Activated T-helper 9 cell treated with anti-CD3 and anti-CD28 coated beads, Interleukin-2, amount 50 U/mL, for 16 hours (primary cell): ENCODE data around the gene LMF1.
A peak's percentile ranks its signal among the peaks of the same experiment; 100 is the strongest.
"Not testable (repeated sequence)": the region's sequence is repeated elsewhere in the genome, so short reads cannot be mapped to it uniquely, and the experiment has no call there.

Source experiments
- DNase-seq: peaks from one replicate; pipeline ENCODE4 v3.0.0-alpha.2; 2020; ENCODE audit warnings: low read depth

LMF1 gene

DNA sequence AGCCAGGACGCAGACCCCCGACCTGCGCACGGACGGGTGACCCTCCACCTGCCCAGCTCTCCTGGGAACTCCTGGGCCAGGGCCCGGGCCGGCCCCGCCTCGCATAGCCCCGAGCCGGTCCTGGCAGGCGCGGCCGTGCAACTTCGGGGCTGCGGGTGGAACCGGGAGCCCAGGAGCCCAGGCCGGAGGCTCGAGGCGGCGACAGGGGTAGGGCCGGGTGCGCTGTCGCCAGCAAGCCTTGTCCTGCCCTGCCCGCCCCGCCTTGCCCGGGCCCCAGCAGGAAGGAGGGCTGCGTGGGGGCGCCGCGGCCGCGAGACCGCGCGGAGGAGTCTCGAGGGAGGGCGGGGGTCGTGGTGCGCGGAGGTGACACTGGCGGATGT, 408 bp downstream of the LMF1 start:
- DNase-seq: no peak

DNA sequence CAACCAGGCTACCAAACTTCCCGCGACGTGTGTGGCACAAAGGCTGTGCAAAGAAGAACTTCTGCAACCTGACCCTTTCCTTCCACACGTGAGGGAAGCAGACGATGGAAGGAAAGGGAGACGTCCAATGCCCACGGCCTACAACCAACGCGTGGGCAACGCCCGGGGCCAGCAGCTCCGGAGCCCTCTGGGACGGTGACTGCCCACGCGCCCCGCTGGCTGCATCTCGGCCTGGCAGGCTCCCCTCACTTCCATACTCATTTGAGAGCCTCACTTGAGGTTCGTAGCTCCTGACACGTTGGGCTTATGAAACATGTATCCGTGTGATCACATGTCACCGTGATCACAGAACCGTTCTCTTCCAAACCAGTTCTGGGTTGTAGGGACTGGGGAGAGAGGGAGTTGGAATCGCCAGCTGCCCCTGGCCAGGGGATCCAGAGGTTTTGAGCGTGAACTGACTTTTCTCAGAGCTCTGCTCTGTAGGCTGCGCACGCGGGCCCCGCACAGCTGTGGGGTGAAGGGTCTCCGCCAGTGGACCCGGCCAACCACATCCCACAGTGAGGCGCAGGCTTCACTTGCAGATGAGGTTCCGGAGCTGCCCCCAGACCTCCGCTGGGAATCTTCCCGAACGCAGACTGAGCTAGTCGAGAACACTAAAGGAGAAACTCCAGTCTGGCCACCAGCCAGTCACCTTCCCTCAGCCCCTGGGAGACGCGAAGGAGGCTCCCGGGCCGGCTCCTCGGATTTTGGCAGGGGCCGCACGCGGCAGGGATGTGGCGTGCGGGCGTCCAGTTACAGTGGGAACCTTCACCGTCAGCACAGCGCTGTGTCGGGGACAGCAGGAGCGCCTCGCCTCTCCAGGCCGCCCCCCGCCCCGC, 1.0 kb downstream of the LMF1 start:
- no peak for DNase-seq

DNA sequence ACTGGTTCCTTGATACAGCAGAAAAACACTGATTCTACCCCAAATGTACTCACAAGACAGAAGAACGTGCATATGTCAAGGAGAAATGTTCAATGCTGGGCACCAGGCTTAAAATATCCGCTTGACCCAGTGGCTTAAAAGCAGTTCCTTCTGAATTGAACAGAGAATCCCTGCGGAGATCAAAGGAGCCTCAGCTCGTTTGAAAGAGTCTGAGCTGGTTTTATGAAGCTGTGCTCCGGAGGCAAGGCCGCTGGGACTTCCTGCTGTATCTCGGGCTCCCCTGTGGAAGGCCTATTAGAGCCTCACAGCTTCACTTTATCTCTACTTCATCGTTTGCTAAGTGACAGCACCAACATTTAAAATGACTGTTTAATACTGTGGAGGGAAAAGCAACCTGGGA, 2.2 kb downstream of the LMF1 start:
- DNase-seq: no peak

DNA sequence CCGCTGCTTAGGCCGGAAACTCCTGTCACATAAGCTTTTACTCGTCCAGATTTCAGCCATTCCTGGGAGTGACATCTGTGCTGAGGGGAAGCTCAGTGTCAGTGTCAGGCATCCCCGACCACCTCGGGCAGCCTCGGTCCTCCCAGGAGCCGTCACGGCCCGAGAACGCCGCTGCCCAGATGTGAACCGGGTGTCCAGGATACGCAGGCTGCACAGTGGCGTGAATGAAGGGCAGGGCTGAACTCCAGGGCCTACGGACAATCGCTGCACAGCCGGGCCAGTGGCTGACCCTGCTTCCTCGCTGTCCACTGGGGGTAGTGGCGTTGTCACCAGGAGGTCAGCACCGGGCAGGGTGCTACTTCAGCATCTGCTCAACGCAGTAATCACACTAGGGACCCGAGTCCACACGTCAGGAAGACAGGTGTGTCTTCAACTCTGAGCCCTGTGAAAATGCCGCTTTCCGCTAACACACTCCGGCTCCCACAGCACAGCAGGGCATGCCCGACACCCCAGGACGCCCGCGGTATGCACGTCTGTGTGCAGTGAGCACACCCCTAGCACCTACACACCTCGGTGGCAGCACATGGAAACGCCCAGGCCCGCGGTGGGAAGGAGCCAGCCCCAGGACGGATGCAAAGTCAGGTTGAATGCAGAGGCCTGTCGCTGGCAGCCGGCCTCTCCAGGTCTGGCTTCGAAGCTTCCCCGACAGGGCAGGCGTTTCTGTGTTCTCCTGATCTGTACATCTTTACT, 3.1 kb downstream of the LMF1 start:
- no peak for DNase-seq

DNA sequence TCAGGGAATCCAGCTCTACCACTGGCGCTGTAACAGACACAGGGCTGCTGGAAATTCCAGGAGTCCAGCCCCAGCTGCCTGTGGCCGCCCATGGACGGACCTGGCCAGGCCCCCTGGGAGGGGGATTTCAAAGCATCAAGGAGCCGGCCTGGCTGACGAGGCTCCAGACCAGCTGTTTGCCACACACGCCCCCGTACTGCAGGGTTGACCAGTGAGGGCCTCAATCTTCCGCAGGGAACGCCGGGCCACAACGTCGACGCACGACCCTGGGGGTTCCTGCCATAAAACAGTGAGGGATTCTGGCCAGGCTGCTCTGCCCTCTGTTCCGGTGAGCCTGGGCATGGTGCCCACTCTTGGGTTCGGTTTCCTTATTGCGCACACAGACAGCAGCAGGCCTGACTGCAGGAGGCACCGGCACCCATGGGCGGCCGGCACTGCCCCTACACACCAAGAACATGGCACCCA, 3.7 kb downstream of the LMF1 start:
- DNase-seq: no peak

DNA sequence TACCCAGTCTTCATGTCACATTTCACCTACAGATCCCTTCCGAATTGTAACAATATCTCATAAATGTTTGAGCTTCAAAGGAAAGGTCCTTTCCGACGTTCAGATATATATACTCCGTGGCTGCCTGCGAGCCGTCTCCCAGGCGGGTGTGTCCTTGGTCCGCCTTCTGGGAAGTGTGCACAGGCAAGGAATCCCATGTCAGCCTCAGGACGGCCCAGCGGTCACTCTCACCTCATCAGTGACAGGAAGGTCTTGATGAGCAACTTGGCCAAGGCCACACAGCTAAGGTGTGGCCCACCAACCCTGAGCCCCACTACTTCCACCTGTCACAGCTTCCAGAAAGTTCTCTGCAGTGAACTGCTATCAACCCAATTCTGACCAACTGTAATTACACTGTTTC, 4.3 kb downstream of the LMF1 start:
- DNase-seq: no peak

DNA sequence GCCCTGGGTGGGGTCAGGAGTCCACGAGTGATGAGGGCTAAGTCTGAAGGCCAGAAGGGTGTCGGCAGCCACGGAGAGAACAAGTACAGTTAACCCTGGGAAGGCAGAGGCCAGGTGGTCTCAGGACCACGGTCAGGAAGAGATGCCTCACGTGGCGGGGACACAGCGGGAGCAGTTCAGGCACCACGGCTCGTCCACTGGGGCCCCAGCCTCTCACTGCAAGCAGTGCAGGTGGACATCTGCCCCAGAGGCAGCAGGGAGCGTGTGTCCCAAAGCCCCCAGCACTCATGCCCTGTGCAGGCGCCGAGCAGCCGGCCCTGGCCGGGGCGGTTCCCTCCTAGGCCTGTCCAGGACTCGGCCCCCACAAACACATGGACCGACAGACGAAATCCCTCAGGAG, 4.7 kb downstream of the LMF1 start:
- no peak for DNase-seq

DNA sequence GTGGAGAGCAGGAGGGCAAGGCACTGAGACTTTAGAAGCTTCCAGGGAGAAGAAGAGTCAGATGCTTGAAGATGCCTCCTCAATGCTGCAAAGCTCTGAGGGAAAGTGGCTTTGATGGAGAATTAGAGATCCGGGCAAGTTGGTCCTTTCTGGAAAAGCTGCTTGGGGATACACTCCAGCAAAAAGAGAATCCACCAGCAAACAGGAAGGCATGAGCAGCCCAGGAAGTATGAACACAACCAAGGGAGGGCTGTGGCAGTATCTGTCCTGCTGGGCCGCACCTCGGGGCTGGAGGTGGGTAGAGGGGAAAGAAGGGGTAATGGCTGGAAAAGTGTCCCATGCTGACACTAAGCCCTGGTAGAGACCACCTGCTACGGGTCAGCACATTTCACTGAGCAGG, 5.3 kb downstream of the LMF1 start:
- no peak for DNase-seq

DNA sequence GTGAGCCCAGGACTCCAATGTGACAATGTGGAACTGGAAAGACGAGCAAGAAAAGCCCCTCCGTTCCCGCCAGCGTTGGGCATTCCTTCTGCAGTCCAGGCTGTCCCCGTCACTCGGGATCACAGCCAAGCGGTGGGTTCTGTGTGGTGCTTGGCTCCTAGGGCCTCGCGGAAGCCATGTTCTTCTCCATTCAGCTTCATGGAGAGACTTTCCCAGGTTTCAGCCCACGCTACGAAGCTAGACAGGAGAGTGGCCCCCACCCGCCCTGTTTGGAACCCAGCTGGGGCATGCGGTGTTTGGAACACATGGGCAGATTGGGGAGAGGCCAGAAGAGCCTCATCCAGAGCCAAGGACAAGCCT, 5.8 kb downstream of the LMF1 start:
- no peak for DNase-seq

DNA sequence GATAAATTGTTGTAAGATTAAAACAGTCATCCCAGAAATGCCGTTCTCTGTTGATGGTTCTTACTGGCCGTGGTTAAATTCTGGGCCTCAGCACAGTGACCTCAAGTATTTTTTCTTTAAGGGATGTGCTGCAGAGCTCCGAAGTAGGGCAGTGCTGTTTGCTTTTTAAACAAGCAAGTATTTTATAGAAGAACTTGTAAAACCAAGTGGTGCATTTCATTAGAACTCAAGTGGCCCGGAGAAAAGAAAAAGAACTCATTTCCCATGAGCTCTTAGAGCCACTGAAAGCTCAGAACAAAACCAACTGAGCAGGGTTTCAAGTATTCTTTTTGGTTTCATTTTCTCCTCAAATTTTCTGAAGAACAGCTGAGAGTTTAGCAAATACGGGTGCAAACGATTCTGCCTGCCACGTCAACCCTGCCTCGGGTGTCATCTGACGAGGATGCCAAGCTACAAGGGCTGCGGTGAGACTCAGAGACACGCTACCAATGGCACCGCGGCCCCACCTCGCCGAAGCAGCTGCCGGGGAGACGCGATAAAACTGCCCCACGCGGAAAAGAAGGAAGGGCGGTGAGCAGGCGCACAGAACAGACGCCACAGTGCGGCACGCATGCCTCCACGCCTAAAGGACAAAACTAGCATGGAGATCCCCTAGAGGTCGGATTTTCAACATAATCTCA, 6.3 kb downstream of the LMF1 start:
- peak; percentile 75 for DNase-seq

DNA sequence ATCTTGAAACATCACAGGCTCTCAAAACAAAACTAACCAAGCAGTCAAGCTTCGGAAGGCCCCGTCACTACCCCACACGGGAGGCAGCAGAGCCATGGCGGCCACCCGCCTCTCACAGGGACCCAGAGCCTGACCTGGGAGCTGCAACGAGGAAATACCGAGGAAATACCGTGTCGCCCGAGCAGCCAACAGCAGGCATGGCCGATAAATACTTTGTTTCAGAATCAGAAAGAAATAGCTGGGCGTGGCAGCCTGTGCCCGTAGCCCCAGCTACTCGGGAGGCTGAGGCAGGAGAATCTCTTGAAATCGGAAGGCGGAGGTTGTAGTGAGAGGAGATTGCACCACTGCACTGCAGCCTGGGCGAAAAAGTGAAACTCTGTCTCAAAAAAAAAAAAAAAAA, 6.9 kb downstream of the LMF1 start:
- no peak for DNase-seq

DNA sequence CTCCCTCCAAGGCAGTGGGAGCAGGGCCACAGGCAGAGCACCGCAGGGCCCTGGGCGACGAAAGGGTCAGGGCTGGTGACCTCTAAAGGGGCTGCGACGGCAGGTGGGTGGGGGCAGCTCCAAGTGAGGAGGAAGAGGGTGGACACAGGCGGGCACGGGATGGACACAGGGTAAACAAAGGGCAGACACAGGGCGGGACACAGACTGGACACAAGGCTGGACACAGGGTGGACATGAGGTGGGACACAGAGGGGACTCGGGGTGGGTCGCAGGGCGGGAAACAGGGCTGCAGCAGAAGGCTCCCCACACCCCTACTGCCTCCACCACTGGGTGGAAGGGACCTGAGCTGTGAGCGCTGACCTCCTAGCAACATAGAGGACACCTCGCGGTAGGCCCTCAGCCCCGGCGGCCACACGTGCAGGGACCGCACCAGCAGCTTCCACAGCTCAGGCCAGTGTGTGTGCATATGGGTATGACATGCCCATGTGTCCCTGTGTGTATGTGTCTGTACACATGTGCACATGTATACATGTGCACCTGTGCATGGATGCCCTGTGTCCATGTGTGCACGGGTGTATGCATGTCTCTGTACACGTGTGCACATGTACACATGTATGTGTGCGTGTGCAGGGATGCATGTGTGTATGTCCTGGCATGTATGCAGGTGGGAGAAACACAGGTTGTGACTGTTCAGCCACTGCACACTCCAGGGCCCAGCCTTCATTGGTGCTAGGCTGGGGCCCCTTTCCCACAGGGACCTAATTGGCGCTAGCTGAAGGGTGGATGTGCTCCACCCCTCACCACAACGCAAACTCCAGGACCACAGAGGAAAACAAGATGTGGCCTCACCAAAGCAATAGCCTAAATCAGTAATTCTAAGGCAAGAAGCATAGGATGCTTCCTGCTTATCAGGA, 7.6 kb downstream of the LMF1 start:
- DNase-seq: no peak

DNA sequence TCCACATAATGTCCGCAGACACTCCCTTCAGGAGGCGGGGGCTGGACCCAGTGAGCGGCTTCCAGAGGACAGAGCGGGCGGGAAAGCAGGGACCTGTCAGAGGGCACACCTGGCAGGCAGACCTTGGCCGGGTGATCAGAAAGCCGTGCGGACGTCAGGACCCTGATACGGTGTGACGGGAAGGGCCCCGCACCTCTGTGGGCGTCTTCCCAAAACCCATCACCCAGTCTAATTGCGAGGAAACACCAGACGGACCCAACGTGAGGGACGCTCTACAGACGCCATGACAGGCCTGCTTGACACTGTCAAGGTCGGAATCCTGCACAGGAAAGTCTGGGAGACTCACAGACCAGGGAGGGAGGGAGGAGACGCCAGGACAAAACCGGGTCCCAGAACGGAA, 8.4 kb downstream of the LMF1 start:
- DNase-seq: no peak

DNA sequence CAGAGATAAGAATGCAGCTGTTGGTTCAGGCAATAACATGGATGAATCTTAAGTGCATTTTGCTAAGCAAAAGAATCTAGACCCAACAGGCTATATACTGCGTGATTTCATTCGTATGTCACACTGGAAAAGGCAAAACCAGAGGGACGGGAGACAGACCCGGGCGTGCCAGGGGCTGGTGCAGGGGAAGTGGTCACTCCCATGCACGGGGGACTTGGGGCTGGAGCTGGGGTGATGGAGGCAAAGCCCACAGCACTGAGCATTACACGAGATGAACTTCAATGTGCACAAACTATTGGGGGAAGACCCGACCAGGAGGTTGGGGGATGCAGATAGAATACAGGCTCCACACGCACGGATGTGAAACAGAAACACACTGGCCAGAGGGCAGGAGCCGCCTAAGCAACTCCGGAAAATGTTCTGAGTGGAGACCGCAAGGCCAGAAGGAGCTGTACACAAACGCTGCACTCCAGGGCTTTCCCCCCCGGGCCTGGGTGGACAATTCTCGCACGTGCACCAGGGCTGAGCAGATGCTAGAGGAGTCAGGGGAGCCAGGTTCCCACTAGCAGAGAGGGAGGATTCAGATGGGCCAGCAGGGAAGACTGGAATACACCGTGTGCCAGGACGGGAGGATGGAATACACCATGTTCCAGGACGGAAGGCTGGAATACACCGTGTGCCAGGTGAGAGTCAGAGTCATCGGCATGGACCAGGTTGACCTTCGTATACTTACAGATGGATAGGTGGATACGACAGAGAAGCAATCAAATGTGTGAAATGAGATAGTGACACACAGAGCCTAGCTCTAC, 11.3 kb downstream of the LMF1 start:
- DNase-seq: no peak

DNA sequence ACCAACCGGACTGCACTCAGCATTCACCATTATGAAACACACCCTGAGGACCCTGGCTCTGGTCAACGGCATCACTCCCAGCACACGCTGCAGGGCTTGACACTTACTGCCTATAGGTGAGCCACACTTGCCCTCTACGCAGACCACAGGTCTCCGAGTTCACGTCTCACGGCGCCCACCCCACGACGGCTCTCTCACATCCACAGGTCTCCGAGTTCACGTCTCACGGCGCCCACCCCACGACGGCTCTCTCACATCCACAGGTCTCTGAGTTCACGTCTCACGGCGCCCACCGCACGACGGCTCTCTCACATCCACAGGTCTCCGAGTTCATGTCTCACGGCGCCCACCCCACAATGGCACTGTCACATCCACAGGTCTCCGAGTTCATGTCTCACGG, 15.0 kb downstream of the LMF1 start:
- DNase-seq: not testable (repeated sequence)

DNA sequence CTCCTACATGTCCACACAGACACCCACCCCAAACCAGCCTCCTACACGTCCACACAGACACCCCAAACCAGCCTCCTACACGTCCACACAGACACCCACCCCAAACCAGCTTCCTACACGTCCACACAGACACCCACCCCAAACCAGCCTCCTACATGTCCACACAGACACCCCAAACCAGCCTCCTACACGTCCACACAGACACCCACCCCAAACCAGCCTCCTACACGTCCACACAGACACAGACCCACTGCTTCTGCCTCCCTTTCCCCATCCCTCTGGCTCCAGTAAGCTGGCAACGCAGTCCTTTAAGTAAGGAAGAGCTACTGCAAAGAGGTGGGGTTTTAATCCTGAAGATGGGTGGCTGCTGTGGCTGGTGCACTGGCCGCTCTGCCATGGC, 17.0 kb downstream of the LMF1 start:
- DNase-seq: not testable (repeated sequence)

DNA sequence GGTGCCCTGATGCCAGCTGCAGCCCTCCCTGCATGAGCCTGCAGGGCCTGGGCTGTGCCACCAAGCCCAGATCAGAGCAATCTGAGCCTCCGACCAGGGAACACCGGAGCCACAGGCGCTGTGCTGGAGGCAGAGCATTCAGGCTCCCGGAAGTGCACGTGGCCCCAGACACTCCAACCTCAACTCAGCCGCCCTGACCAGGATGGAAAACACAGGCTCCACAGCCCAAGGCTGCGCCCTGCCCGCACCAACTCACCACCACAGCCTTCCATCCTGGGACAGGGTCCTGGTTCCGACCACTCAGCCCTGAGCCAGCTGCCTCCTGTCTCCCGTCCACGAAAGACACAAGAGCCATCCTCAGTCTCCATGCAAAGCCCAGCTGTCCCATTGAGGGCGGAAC, 18.5 kb downstream of the LMF1 start:
- no peak for DNase-seq

DNA sequence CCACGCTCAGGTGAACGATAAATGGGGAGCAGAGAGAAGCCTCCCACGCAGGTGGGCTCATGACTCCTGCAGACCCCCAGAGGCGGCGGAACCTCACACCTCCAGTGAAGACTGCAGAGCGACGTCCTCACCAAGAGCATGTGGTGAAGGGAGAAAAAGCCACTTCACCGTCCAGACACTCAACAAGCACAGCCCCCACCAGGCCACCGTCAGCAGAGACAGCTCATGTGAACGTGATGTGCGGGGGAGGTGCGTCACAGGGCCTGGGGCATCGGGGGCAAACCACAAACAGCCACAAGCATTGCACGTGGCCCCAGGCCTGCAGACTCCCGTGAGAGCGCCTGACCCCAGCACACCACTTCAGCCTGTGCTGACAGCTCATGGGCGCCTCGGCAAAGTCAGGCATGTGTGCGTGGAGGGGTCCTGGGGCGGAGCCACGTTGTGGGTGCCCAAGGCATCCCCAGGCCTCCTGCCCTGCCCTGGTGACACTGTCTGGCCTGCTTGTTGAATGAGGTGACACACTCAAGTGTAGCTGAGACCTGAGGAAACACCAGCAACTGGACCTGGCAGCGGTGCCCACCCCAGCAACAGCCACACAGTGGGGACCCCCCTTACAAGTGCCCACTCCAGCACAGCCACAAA, 19.0 kb downstream of the LMF1 start:
- DNase-seq: no peak

DNA sequence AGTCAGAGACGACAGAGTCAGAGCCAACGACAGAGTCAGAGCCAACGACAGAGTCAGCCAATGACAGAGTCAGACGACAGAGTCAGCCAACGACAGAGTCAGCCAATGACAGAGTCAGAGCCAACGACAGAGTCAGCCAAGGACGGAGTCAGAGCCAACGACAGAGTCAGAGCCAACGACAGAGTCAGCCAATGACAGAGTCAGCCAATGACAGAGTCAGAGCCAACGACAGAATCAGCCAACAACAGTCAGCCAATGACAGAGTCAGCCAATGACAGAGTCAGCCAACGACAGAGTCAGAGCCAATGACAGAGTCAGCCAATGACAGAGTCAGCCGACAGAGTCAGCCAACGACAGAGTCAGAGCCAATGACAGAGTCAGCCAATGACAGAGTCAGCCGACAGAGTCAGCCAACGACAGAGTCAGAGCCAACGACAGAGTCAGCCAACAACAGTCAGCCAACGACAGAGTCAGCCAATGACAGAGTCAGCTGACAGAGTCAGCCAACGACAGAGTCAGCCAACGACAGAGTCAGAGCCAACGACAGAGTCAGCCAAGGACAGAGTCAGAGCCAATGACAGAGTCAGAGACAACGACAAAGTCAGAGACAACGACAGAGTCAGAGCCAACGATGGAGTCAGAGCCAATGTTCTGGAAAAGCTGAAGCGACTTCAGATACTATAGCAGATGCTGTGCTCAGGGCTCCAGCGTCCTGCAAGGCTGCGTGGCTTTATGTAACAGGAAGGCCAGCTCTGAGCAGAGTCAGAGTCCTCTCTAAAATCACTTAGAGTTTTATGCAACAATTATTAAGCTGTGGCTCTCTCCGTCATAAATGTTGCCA, 19.8 kb downstream of the LMF1 start:
- not testable (repeated sequence) for DNase-seq

DNA sequence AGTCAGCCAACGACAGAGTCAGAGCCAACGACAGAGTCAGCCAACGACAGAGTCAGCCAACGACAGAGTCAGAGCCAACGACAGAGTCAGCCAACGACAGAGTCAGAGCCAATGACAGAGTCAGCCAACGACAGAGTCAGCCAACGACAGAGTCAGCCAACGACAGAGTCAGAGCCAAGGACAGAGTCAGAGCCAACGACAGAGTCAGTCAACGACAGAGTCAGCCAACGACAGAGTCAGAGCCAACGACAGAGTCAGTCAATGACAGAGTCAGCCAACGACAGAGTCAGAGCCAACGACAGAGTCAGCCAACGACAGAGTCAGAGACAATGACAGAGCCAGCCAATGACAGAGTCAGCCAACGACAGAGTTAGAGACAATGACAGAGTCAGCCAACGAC, 22.0 kb downstream of the LMF1 start:
- DNase-seq: not testable (repeated sequence)
